ENCODE results near the gene CYTH1. TPM values are rescaled to one million over a fixed set of nuclear protein-coding genes. Genes with fewer than 3 reads are reported as not detected.
A peak's percentile ranks its signal among the peaks of the same experiment; 100 is the strongest.
"Not testable (repeated sequence)": the region's sequence is repeated elsewhere in the genome, so short reads cannot be mapped to it uniquely, and the experiment has no call there.

CYTH1 gene
- total RNA-seq, 1 donor from 2014 or later: 35.5 TPM

- no peak overlapping the region for H3K4me3 ChIP-seq (ENCODE audit: low read depth, low read length)
- TF ChIP-seq, protein P1, sequence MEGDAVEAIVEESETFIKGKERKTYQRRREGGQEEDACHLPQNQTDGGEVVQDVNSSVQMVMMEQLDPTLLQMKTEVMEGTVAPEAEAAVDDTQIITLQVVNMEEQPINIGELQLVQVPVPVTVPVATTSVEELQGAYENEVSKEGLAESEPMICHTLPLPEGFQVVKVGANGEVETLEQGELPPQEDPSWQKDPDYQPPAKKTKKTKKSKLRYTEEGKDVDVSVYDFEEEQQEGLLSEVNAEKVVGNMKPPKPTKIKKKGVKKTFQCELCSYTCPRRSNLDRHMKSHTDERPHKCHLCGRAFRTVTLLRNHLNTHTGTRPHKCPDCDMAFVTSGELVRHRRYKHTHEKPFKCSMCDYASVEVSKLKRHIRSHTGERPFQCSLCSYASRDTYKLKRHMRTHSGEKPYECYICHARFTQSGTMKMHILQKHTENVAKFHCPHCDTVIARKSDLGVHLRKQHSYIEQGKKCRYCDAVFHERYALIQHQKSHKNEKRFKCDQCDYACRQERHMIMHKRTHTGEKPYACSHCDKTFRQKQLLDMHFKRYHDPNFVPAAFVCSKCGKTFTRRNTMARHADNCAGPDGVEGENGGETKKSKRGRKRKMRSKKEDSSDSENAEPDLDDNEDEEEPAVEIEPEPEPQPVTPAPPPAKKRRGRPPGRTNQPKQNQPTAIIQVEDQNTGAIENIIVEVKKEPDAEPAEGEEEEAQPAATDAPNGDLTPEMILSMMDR (IDR thresholded peaks at IDR 0.05; ENCODE audit: insufficient read depth, low read length, severe bottlenecking): no peak
- DNase-seq (ENCODE audit: low read depth): peak; percentile 25
These were observed 2.2 kb downstream of the CYTH1 start for GRCh38 chr17:78779850-78780249.

DNA sequence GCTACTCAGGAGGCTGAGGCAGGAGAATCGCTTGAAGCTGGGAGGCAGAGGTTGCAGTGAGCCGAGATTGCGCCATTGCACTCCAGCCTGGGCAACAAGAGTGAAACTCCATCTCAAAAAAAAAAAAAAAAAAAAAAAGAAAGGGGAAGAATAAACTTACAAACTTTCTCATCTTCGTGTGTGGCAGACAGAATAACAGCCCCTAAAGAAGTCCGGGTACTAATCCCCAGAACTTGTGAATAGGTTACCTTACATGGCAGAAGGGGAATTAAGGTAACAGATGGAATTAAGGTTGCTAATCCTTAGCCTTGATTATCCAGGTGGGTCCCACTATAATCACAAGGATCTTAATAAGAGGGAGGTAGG, 2.8 kb downstream of the CYTH1 start:
- H3K4me3 ChIP-seq (ENCODE audit: low read depth, low read length): not testable (repeated sequence)

More at GRCh38 chr17:78779850-78780249, 2.2 kb downstream of the CYTH1 start:
- Histone ChIP-seq H3K36me3 (ENCODE audit: control insufficient read depth, insufficient read depth, low read length) (no peaks in the 10 kb centered on the region), H3K27me3 (ENCODE audit: control insufficient read depth, insufficient read depth, low read length) (no peaks in the 10 kb centered on the region)
- no peak for FAIRE-seq

DNA sequence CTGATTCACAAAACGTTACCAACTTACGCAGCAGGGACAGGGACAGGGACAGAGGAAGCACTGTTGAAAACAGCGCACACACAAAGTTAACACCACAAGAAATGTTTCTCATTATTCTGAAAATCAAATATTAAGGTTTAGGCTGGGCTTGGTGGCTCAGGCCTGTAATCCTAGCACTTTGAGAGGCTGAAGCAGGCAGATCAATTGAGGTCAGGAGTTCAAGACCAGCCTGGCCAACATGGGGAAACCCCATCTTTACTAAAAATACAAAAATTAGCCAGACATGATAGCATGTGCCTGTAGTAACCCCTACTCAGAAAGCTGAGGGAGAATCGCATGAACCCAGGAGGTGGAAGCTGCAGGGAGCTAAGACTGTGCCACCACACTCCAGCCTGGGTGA, 4.2 kb downstream of the CYTH1 start:
- H3K4me3 ChIP-seq (ENCODE audit: low read depth, low read length): no peak overlapping the region
- no peaks in the 10 kb centered on the region for H3K27me3 ChIP-seq (ENCODE audit: control insufficient read depth, insufficient read depth, low read length)
- TF ChIP-seq, protein P1 (IDR thresholded peaks at IDR 0.05; ENCODE audit: insufficient read depth, low read length, severe bottlenecking): no peak
- FAIRE-seq: no peak
- no peak for DNase-seq (ENCODE audit: low read depth)
- no peaks in the 10 kb centered on the region for H3K36me3 ChIP-seq (ENCODE audit: control insufficient read depth, insufficient read depth, low read length)

More for the DNA sequence above, 2.8 kb downstream of the CYTH1 start:
- not testable (repeated sequence) for H3K27me3 ChIP-seq (ENCODE audit: control insufficient read depth, insufficient read depth, low read length); DNase-seq (ENCODE audit: low read depth); FAIRE-seq; H3K36me3 ChIP-seq (ENCODE audit: control insufficient read depth, insufficient read depth, low read length)

GRCh38 chr17:78774956-78775571, 7.0 kb downstream of the CYTH1 start:
- Histone ChIP-seq H3K27me3 (ENCODE audit: control insufficient read depth, insufficient read depth, low read length) (no peaks in the 10 kb centered on the region), H3K4me3 (ENCODE audit: low read depth, low read length) (no peak overlapping the region), H3K36me3 (ENCODE audit: control insufficient read depth, insufficient read depth, low read length) (no peaks in the 10 kb centered on the region)
- DNase-seq (ENCODE audit: low read depth): no peak
- TF ChIP-seq, protein P1 (IDR thresholded peaks at IDR 0.05; ENCODE audit: insufficient read depth, low read length, severe bottlenecking): no peak
- no peak for FAIRE-seq

DNA sequence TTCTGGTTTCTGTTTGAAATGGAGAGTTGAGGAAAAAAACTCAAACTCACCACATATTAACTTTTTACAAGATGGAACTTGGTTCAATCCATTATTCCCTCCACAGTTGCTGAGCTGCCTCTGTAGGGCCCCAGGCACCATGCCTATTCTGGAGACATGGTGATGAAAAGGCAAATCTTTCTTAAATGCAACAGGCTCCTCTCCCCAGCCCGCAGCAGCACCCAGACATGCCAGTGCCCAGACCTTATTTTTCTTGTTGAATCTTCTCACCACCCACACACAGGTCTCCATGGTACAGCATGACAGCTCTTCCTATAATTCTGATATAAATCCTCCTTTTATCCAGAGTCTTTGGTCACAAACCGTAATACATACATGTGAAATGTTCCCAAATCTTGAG, 7.6 kb downstream of the CYTH1 start:
- FAIRE-seq (no peak), DNase-seq (ENCODE audit: low read depth) (no peak)
- TF ChIP-seq, protein P1 (IDR thresholded peaks at IDR 0.05; ENCODE audit: insufficient read depth, low read length, severe bottlenecking): no peak
- no peak overlapping the region for H3K4me3 ChIP-seq (ENCODE audit: low read depth, low read length)
- no peaks in the 10 kb centered on the region for H3K27me3 ChIP-seq (ENCODE audit: control insufficient read depth, insufficient read depth, low read length)
- no peaks in the 10 kb centered on the region for H3K36me3 ChIP-seq (ENCODE audit: control insufficient read depth, insufficient read depth, low read length)

GRCh38 chr17:78771758-78772382, 10.2 kb downstream of the CYTH1 start:
- DNase-seq (ENCODE audit: low read depth) (no peak), FAIRE-seq (no peak)
- TF ChIP-seq, protein P1 (IDR thresholded peaks at IDR 0.05; ENCODE audit: insufficient read depth, low read length, severe bottlenecking): no peak
- H3K4me3 ChIP-seq (ENCODE audit: low read depth, low read length): no peak overlapping the region
- no peaks in the 10 kb centered on the region for H3K36me3 ChIP-seq (ENCODE audit: control insufficient read depth, insufficient read depth, low read length)
- no peaks in the 10 kb centered on the region for H3K27me3 ChIP-seq (ENCODE audit: control insufficient read depth, insufficient read depth, low read length)
